GM04503 (cell line): ENCODE measurements around the gene MOB3B.

Source experiments
- DNase-seq: peaks from one replicate; pipeline ENCODE4 v3.0.0-alpha.2; 2012; ENCODE audit warnings: low read depth

MOB3B gene

GRCh38 chr9:27365707-27366376 lies 163.8 kb downstream of the MOB3B start:
- DNase-seq = no peak

- no peak for DNase-seq
These were observed 167.0 kb downstream of the MOB3B start for GRCh38 chr9:27362447-27363210.

GRCh38 chr9:27361492-27361891 lies 168.1 kb downstream of the MOB3B start:
- no peak for DNase-seq

- DNase-seq = no peak
These were observed 169.9 kb downstream of the MOB3B start for GRCh38 chr9:27359763-27360162.

- DNase-seq = no peak
These were observed 171.6 kb downstream of the MOB3B start for GRCh38 chr9:27358007-27358406.

- no peak for DNase-seq
These were observed 173.2 kb downstream of the MOB3B start for GRCh38 chr9:27356446-27356845.

- DNase-seq = no peak
These were observed 174.4 kb downstream of the MOB3B start for GRCh38 chr9:27355166-27355565.

GRCh38 chr9:27353474-27354229 lies 176.0 kb downstream of the MOB3B start:
- no peak for DNase-seq

GRCh38 chr9:27353166-27353473 lies 176.5 kb downstream of the MOB3B start:
- DNase-seq = no peak

- DNase-seq = no peak
These were observed 177.0 kb downstream of the MOB3B start for GRCh38 chr9:27352457-27353165.

GRCh38 chr9:27351438-27351837 lies 178.2 kb downstream of the MOB3B start:
- no peak for DNase-seq

- no peak for DNase-seq
These were observed 179.1 kb downstream of the MOB3B start for GRCh38 chr9:27350382-27350976.

- no peak for DNase-seq
These were observed 179.9 kb downstream of the MOB3B start for GRCh38 chr9:27349698-27350080.

GRCh38 chr9:27348785-27349697 lies 180.6 kb downstream of the MOB3B start:
- no peak for DNase-seq

GRCh38 chr9:27347889-27348288 lies 181.7 kb downstream of the MOB3B start:
- no peak for DNase-seq

GRCh38 chr9:27344776-27345175 lies 184.8 kb downstream of the MOB3B start:
- no peak for DNase-seq

GRCh38 chr9:27341545-27342294 lies 187.9 kb downstream of the MOB3B start:
- DNase-seq = no peak

- no peak for DNase-seq
These were observed 188.6 kb downstream of the MOB3B start for GRCh38 chr9:27340961-27341511.

GRCh38 chr9:27340285-27340674 lies 189.3 kb downstream of the MOB3B start:
- DNase-seq = no peak
